ENCODE results near the gene MBD3L2B. TPM values are rescaled to one million over a fixed set of nuclear protein-coding genes. Genes with fewer than 3 reads are reported as not detected.

MBD3L2B gene
- total RNA-seq, 1 donor from 2014 or later = not detected

DNA sequence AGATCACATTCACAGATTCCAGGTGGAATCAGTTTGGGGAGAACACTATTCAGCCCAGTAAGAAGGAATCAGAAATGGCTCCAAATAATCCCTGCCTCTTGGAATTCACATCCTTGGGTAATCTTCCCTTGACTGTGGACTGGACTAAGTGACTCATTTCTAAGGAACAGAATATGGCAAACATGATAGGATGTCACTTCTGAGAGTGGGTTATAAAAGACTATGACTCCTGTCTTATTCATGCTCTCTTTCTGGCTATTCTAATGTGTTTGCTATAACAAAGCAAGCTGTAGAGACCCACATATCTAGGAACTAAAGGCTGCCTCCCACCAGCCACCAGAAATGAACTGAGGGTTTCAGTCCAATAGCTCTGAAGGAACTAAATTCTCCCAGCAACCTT lies 37.8 kb downstream of the MBD3L2B start:
- Mint-ChIP-seq H3K4me3 (no peak overlapping the region), H3K27ac (no peak overlapping the region), H3K27me3 (no peaks in the 10 kb centered on the region), H3K4me1 (ENCODE audit: unreplicated experiment) (no peaks in the 10 kb centered on the region), H3K36me3 (no peaks in the 10 kb centered on the region), H3K9me3 (peaks cover 10% of the 10 kb centered on the region)
- TF ChIP-seq CTCF (conservative IDR thresholded peaks at IDR 0.05) = no peak
- no peak for DNase-seq (ENCODE audit: extremely low spot score, unreplicated experiment)

DNA sequence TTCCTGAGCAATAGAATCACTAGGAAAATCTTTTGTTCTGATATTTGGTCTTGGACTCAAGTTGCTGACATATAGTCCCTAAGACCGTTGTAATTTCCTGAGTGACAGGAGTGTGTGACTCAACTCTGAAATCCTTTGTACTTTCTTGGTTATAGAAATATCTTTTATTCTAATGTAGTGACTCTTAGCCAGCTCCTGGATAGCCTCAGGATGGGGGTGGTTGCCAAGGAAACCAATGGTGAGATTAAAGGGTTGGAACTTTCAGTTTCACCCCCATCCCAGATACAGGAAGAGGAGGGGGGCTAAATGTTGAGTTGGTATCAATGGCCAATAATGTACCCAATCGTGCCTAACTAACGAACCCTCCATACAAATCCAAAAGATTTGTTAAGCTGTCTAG lies 41.8 kb downstream of the MBD3L2B start:
- no peak for TF ChIP-seq CTCF (conservative IDR thresholded peaks at IDR 0.05)
- H3K36me3 Mint-ChIP-seq = no peaks in the 10 kb centered on the region

GRCh38 chr19:6976197-6976596 lies 45.0 kb downstream of the MBD3L2B start:
- Mint-ChIP-seq H3K27ac (no peak overlapping the region), H3K4me3 (no peak overlapping the region), H3K4me1 (ENCODE audit: unreplicated experiment) (no peaks in the 10 kb centered on the region), H3K9me3 (peaks cover 3% of the 10 kb centered on the region), H3K27me3 (no peaks in the 10 kb centered on the region), H3K36me3 (no peaks in the 10 kb centered on the region)
- DNase-seq (ENCODE audit: extremely low spot score, unreplicated experiment) = no peak
- no peak for TF ChIP-seq CTCF (conservative IDR thresholded peaks at IDR 0.05)

More for the DNA sequence above, 41.8 kb downstream of the MBD3L2B start:
- H3K4me1 Mint-ChIP-seq (ENCODE audit: unreplicated experiment) = no peaks in the 10 kb centered on the region
- no peak for DNase-seq (ENCODE audit: extremely low spot score, unreplicated experiment)
- peaks cover 4% of the 10 kb centered on the region for H3K9me3 Mint-ChIP-seq
- no peaks in the 10 kb centered on the region for H3K27me3 Mint-ChIP-seq
- no peak overlapping the region for H3K4me3 Mint-ChIP-seq
- H3K27ac Mint-ChIP-seq = no peak overlapping the region

- Mint-ChIP-seq H3K27ac (no peak overlapping the region), H3K4me1 (ENCODE audit: unreplicated experiment) (no peaks in the 10 kb centered on the region), H3K4me3 (no peak overlapping the region), H3K9me3 (peaks cover 3% of the 10 kb centered on the region), H3K36me3 (no peaks in the 10 kb centered on the region), H3K27me3 (no peaks in the 10 kb centered on the region)
- TF ChIP-seq CTCF (conservative IDR thresholded peaks at IDR 0.05) = no peak
- DNase-seq (ENCODE audit: extremely low spot score, unreplicated experiment) = no peak
Observed at GRCh38 chr19:6971366-6971765, 49.9 kb downstream of the MBD3L2B start.

DNA sequence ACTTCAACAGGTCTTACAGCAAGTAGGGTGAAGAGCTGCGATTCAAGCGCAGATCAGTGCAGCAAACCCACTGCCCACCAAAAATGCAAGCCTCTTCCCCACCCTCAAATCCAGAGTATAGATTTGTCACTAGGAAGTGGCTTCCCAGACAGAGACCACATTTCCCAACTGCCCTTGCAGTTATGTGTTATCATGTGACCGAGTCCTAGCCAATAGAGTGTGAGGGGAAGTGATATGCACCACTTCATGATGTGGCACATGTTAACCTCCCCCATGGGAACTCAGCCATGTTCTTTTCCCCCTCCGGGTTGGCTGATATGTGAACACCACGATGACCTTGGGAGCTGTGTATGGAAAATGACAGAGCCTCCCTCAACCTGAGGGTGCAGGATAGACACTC lies 50.8 kb downstream of the MBD3L2B start:
- Mint-ChIP-seq H3K27ac (no peak overlapping the region), H3K4me3 (no peak overlapping the region), H3K4me1 (ENCODE audit: unreplicated experiment) (no peaks in the 10 kb centered on the region), H3K9me3 (peaks cover 3% of the 10 kb centered on the region), H3K36me3 (no peaks in the 10 kb centered on the region), H3K27me3 (no peaks in the 10 kb centered on the region)
- TF ChIP-seq CTCF (conservative IDR thresholded peaks at IDR 0.05) = no peak
- DNase-seq (ENCODE audit: extremely low spot score, unreplicated experiment) = no peak

- H3K27me3 Mint-ChIP-seq = no peaks in the 10 kb centered on the region
- no peak overlapping the region for H3K27ac Mint-ChIP-seq
- no peak overlapping the region for H3K4me3 Mint-ChIP-seq
- TF ChIP-seq CTCF (conservative IDR thresholded peaks at IDR 0.05) = no peak
- no peak for DNase-seq (ENCODE audit: extremely low spot score, unreplicated experiment)
- H3K36me3 Mint-ChIP-seq = no peaks in the 10 kb centered on the region
- peaks cover 3% of the 10 kb centered on the region for H3K9me3 Mint-ChIP-seq
- H3K4me1 Mint-ChIP-seq (ENCODE audit: unreplicated experiment) = no peaks in the 10 kb centered on the region
Observed at GRCh38 chr19:6970021-6970420, 51.2 kb downstream of the MBD3L2B start.
